SK-N-SH (cell line): ENCODE results near the gene LCN1. TPM values are rescaled to one million over a fixed set of nuclear protein-coding genes. Genes with fewer than 3 reads are reported as not detected.

Experiments used
- CTCF ChIA-PET: fragments of 300-600, 350-600 bp; formaldehyde crosslinking; extraction: SDS; loops from one replicate; lab custom pipeline; 2021; lab: Yijun Ruan, JAX
- POLR2A ChIA-PET: fragments of 350-600 bp; sonication (Branson Sonifier 250); formaldehyde crosslinking; extraction: SDS; loops from one replicate; lab custom pipeline; 2020; ENCODE audit warnings: antibody characterized with exemption, inconsistent platforms; lab: Yijun Ruan, JAX
- DNase-seq: peaks from one replicate; pipeline ENCODE4 v3.0.0; 2012
- H2AFZ ChIP-seq: fragments of 200-600 bp; sonication (generic); 2 replicates; pipeline ENCODE4 v1.8.1; 2016; ENCODE audit warnings: antibody characterized with exemption, mild to moderate bottlenecking, low read depth
- H3F3A ChIP-seq: fragments of 200-600 bp; sonication (generic); replicated peaks from 2 replicates; pipeline ENCODE3; 2016; ENCODE audit warnings: antibody characterized with exemption, mild to moderate bottlenecking; ENCODE audit not compliant: insufficient read depth
- H3K27ac ChIP-seq, 2 experiments: fragments of 200-500 bp in 1 of 2; fragments of 200-600 bp in 1 of 2; sonication (Bioruptor generic) in 1 of 2; sonication (generic), shearing (Covaris generic) in 1 of 2; 2 replicates each; pipeline versions ENCODE4 v1.5.1 to v1.6.1; 2014 to 2016; ENCODE audit warnings: low read depth in 2 of 2, inconsistent platforms in 1 of 2, low read length in 1 of 2, mild to moderate bottlenecking in 1 of 2, mixed read lengths in 1 of 2
- H3K27me3 ChIP-seq: fragments of 200-600 bp; sonication (generic), shearing (Covaris generic); 2 replicates; pipeline ENCODE4 v1.6.1; 2016; ENCODE audit warnings: mixed run types; ENCODE audit not compliant: insufficient read depth
- H3K36me3 ChIP-seq, 2 experiments: fragments of 200-500 bp in 1 of 2; fragments of 200-600 bp in 1 of 2; sonication (Bioruptor generic) in 1 of 2; sonication (generic) in 1 of 2; replicated peaks in 1 of 2; 2 replicates each; pipeline versions ENCODE3 to v1.5.1; 2014 to 2016; ENCODE audit warnings: low read length in 1 of 2, mild to moderate bottlenecking in 1 of 2; ENCODE audit not compliant: insufficient read depth in 2 of 2, control insufficient read depth in 1 of 2
- H3K4me1 ChIP-seq, 2 experiments: fragments of 200-500 bp in 1 of 2; fragments of 200-600 bp in 1 of 2; sonication (Bioruptor generic) in 1 of 2; sonication (generic), shearing (Covaris generic) in 1 of 2; 2 replicates each; pipeline versions ENCODE4 v1.5.1 to v1.6.1; 2014 to 2016; ENCODE audit warnings: low read depth in 1 of 2, low read length in 1 of 2, mixed run types in 1 of 2; ENCODE audit not compliant: insufficient read depth in 2 of 2, control insufficient read depth in 1 of 2
- H3K4me2 ChIP-seq: fragments of 200-600 bp; sonication (generic), shearing (Covaris generic); 2 replicates; pipeline ENCODE4 v1.6.1; 2017; ENCODE audit warnings: mixed run types
- H3K4me3 ChIP-seq, 2 experiments: fragments of 200-500 bp in 1 of 2; fragments of 200-600 bp in 1 of 2; sonication (Bioruptor generic) in 1 of 2; sonication (generic), shearing (Covaris generic) in 1 of 2; 2 replicates each; pipeline versions ENCODE4 v1.5.1 to v1.8.1; 2014 to 2016; ENCODE audit warnings: low read depth in 2 of 2, inconsistent platforms in 1 of 2, low read length in 1 of 2, mild to moderate bottlenecking in 1 of 2, mixed read lengths in 1 of 2, moderate library complexity in 1 of 2
- H3K79me2 ChIP-seq: fragments of 200-600 bp; sonication (generic); 2 replicates; pipeline ENCODE4 v1.8.1; 2017; ENCODE audit warnings: mild to moderate bottlenecking; ENCODE audit not compliant: insufficient read depth
- H3K9ac ChIP-seq: fragments of 200-600 bp; sonication (generic); 2 replicates; pipeline ENCODE4 v1.6.1; 2017; ENCODE audit warnings: mixed run types
- H3K9me2 ChIP-seq: fragments of 200-600 bp; sonication (generic); 2 replicates; pipeline ENCODE4 v1.6.1; 2017; ENCODE audit warnings: mixed run types
- H3K9me3 ChIP-seq: fragments of 200-600 bp; sonication (generic); 2 replicates; pipeline ENCODE4 v1.6.1; 2017; ENCODE audit warnings: mixed run types, mild to moderate bottlenecking, moderate library complexity
- H4K20me1 ChIP-seq: fragments of 200-600 bp; sonication (generic); 2 replicates; pipeline ENCODE4 v1.6.1; 2017; ENCODE audit warnings: mild to moderate bottlenecking, mixed run types; ENCODE audit not compliant: insufficient read depth
- ELF1 ChIP-seq: IDR thresholded peaks from 2 replicates; pipeline ENCODE4 v1.4.0; 2012
- FOXJ3 ChIP-seq: sonication (generic); formaldehyde crosslinking; IDR thresholded peaks from 2 replicates; pipeline ENCODE4 v1.5.1; 2020; ENCODE audit warnings: mild to moderate bottlenecking, missing genetic modification reagents
- GATA2 ChIP-seq: sonication (generic); formaldehyde crosslinking; IDR thresholded peaks from 2 replicates; pipeline ENCODE4 v1.5.0; 2020; ENCODE audit warnings: mild to moderate bottlenecking, missing genetic modification reagents
- NFIC ChIP-seq: IDR thresholded peaks from 2 replicates; pipeline ENCODE4 v1.4.0; 2012; ENCODE audit warnings: borderline replicate concordance
- RXRA ChIP-seq: IDR thresholded peaks from 2 replicates; pipeline ENCODE4 v1.4.0; 2012; ENCODE audit warnings: low read depth, mild to moderate bottlenecking, borderline replicate concordance
- SMC3 ChIP-seq: IDR thresholded peaks from 2 replicates; pipeline ENCODE4 v1.6.1; 2012; ENCODE audit warnings: low read depth, low read length, improper control_type of control experiment
- TAF1 ChIP-seq: IDR thresholded peaks from 2 replicates; pipeline ENCODE4 v1.6.1; 2012; ENCODE audit warnings: low read depth, mild to moderate bottlenecking, low read length, moderate library complexity, borderline replicate concordance
- TCF12 ChIP-seq: IDR thresholded peaks from 2 replicates; pipeline ENCODE4 v1.4.0; 2012
- WGBS: methylation state at CpG from one replicate; pipeline ENCODE4 v1.1.6; 2017; ENCODE audit warnings: low lambda C conversion rate; 5-methylcytosine and 5-hydroxymethylcytosine counted together
- polyA plus RNA-seq, 3 experiments: library from polyadenylated mRNA; depleted of rRNA; stranded (reverse); fragments of >200 nt; gene quantifications; 2 replicates each; pipeline ENCODE4 v1.2.3, GENCODE V29; 2012
- TF ChIP-seq, protein P1 (sequence below): IDR thresholded peaks from 2 replicates; pipeline ENCODE4 v1.6.1; 2012; ENCODE audit warnings: mild to moderate bottlenecking, low read depth, low read length, moderate library complexity
- TF ChIP-seq, protein P2 (sequence below): IDR thresholded peaks from 2 replicates; pipeline ENCODE4; 2012
- TF ChIP-seq, protein P3 (sequence below): IDR thresholded peaks from 2 replicates; pipeline ENCODE4 v1.4.0; 2012; ENCODE audit warnings: low read depth

LCN1 gene
- polyA plus RNA-seq, 1 of the 3 experiments (the other 2 are of a cell fraction): not detected

DNA sequence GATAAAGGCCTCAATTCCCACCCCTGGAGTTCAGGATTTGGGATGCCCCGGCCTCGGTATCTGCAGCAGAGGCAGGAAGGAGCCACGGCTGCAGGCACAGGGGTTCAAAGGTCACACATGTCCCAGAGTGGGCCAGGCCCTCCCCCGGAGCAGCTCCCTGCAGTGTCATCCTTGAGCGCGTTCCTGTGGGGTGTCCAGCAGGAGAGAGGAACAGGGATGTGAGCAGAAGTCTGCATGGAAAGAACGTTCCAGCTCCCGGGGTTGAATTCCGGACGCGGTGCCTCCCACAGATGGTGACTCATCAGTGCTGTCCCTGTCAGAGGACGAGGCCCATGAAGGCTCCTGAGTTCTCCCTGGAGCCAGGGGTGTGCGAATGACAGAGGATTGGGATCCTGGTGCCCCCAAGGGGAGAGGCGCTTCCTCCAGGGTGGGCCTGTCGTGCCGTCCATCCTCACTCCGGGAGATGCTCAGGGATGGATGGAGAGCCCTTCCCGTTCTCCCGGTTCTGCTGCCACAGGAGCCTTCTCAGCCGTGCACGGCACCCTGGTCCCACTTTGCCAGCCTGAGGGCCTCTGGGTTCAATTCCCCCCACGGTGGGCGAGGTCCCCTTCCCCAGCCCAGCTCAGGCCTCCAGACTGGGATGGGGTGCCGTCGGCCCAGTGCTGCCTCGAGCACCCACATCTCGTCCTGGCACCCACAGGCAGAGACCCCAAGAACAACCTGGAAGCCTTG lies 3.1 kb downstream of the LCN1 start:
- no peaks in the 10 kb centered on the region for H3K9me3 ChIP-seq
- H3K27ac ChIP-seq: no peak overlapping the region
- no peaks in the 10 kb centered on the region; a peak in 1 of 4 replicates for H3K4me1 ChIP-seq
- TF ChIP-seq FOXJ3 (no peak), TAF1 (no peak), TCF12 (no peak), RXRA (no peak), GATA2 (CRISPR knock-in tag) (no peak), SMC3 (no peak), NFIC (no peak), ELF1 (no peak)
- TF ChIP-seq, protein P1, sequence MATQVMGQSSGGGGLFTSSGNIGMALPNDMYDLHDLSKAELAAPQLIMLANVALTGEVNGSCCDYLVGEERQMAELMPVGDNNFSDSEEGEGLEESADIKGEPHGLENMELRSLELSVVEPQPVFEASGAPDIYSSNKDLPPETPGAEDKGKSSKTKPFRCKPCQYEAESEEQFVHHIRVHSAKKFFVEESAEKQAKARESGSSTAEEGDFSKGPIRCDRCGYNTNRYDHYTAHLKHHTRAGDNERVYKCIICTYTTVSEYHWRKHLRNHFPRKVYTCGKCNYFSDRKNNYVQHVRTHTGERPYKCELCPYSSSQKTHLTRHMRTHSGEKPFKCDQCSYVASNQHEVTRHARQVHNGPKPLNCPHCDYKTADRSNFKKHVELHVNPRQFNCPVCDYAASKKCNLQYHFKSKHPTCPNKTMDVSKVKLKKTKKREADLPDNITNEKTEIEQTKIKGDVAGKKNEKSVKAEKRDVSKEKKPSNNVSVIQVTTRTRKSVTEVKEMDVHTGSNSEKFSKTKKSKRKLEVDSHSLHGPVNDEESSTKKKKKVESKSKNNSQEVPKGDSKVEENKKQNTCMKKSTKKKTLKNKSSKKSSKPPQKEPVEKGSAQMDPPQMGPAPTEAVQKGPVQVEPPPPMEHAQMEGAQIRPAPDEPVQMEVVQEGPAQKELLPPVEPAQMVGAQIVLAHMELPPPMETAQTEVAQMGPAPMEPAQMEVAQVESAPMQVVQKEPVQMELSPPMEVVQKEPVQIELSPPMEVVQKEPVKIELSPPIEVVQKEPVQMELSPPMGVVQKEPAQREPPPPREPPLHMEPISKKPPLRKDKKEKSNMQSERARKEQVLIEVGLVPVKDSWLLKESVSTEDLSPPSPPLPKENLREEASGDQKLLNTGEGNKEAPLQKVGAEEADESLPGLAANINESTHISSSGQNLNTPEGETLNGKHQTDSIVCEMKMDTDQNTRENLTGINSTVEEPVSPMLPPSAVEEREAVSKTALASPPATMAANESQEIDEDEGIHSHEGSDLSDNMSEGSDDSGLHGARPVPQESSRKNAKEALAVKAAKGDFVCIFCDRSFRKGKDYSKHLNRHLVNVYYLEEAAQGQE: no peak
- TF ChIP-seq, protein P2, sequence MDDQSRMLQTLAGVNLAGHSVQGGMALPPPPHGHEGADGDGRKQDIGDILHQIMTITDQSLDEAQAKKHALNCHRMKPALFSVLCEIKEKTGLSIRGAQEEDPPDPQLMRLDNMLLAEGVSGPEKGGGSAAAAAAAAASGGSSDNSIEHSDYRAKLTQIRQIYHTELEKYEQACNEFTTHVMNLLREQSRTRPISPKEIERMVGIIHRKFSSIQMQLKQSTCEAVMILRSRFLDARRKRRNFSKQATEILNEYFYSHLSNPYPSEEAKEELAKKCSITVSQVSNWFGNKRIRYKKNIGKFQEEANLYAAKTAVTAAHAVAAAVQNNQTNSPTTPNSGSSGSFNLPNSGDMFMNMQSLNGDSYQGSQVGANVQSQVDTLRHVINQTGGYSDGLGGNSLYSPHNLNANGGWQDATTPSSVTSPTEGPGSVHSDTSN: no peak
- TF ChIP-seq, protein P3, sequence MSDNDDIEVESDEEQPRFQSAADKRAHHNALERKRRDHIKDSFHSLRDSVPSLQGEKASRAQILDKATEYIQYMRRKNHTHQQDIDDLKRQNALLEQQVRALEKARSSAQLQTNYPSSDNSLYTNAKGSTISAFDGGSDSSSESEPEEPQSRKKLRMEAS: no peak
- no peak overlapping the region for H3K4me2 ChIP-seq
- H2AFZ ChIP-seq: no peak overlapping the region
- WGBS: 60% methylated on average over 13 of the region's 27 CpGs
- CTCF ChIA-PET: interaction anchor here (0.6 to 1.9 kb wide), 4 partner anchors 20 to 112 kb away, joined by 3 to 4 read pairs (median 4); partner anchors contain the start of gene MRPS2
- H3K4me3 ChIP-seq: no peak overlapping the region
- H3K36me3 ChIP-seq: no peaks in the 10 kb centered on the region
- H4K20me1 ChIP-seq: no peaks in the 10 kb centered on the region
- no peaks in the 10 kb centered on the region for H3F3A ChIP-seq
- H3K9ac ChIP-seq: no peak overlapping the region
- DNase-seq: no peak
- H3K9me2 ChIP-seq: no peaks in the 10 kb centered on the region
- H3K27me3 ChIP-seq: no peaks in the 10 kb centered on the region
- POLR2A ChIA-PET: no interaction called here
- no peaks in the 10 kb centered on the region for H3K79me2 ChIP-seq
